HepG2 (cell line): ENCODE results near the gene SNRPB2. TPM values are rescaled to one million over a fixed set of nuclear protein-coding genes. Genes with fewer than 3 reads are reported as not detected.

Experiments used
- ATAC-seq: fragments of 200-7000 bp; cut with Tn5 transposase; 3 replicates; pipeline ENCODE4 v1.9.1; 2020; ENCODE audit warnings: mild to moderate bottlenecking, moderate library complexity
- BruUV-seq: library from RNA; stranded (reverse); fragments of 400-500 nt; replicated peaks from 2 replicates; lab custom pipeline; 2021; lab: Mats Ljungman, UMichigan
- CTCF ChIA-PET: fragments of 300-600 bp; formaldehyde crosslinking; extraction: SDS; loops from one replicate; lab custom pipeline; 2021; ENCODE audit warnings: low total read pairs, inconsistent platforms, low intra/inter-chr PET ratio; lab: Yijun Ruan, JAX
- POLR2A ChIA-PET: fragments of 350-600 bp; sonication (Branson Sonifier 250); formaldehyde crosslinking; loops from one replicate; lab custom pipeline; 2020; ENCODE audit warnings: antibody characterized with exemption, inconsistent platforms; lab: Yijun Ruan, JAX
- DNase-seq: peaks from one replicate; pipeline ENCODE4 v3.0.0-alpha.2; 2015; ENCODE audit warnings: low spot score
- FAIRE-seq: peaks from 3 replicates; lab custom pipeline; 2011; peaks lifted over from hg19 to GRCh38; lab: Jason Lieb, UNC
- H2AFZ ChIP-seq: one replicate; pipeline ENCODE4 v1.6.1; 2011; ENCODE audit warnings: low read length, inconsistent platforms
- H3K27ac ChIP-seq: fragments of 300-600 bp; 3 replicates; pipeline ENCODE4 v1.8.0; 2011; ENCODE audit warnings: mixed run types, mild to moderate bottlenecking, mixed read lengths, low read length, inconsistent platforms; ENCODE audit not compliant: insufficient read depth; ENCODE audit errors: extremely low read length
- H3K27me3 ChIP-seq, 2 experiments: fragments of 200-600 bp in 1 of 2; 2 replicates in 1 of 2; 3 replicates in 1 of 2; pipeline versions ENCODE4 v1.6.0 to v1.8.0; 2011; ENCODE audit warnings: low read length in 2 of 2, mild to moderate bottlenecking in 2 of 2, moderate library complexity in 2 of 2, inconsistent platforms in 1 of 2; ENCODE audit not compliant: insufficient read depth in 2 of 2, control insufficient read depth in 1 of 2
- H3K36me3 ChIP-seq, 2 experiments: fragments of 200-600 bp in 1 of 2; replicated peaks in 1 of 2; 2 replicates in 1 of 2; 3 replicates in 1 of 2; pipeline versions ENCODE4 v1.5.1 to v1.8.0; 2011; ENCODE audit warnings: low read length in 2 of 2, inconsistent platforms in 1 of 2; ENCODE audit not compliant: insufficient read depth in 2 of 2, control insufficient read depth in 1 of 2
- H3K4me1 ChIP-seq: 2 replicates; pipeline ENCODE4 v1.5.1; 2012; ENCODE audit warnings: low read length, inconsistent platforms; ENCODE audit not compliant: insufficient read depth
- H3K4me2 ChIP-seq: 2 replicates; pipeline ENCODE4 v1.6.0; 2011; ENCODE audit warnings: low read depth, low read length, inconsistent platforms
- H3K4me3 ChIP-seq, 3 experiments: fragments of 200-600 bp in 1 of 3; sonication (generic), shearing (Covaris generic) in 1 of 3; replicated peaks in 1 of 3; 2 replicates each; pipeline ENCODE4 v1.5.1; 2011 to 2016; ENCODE audit warnings: low read length in 3 of 3, inconsistent platforms in 2 of 3, low read depth in 2 of 3, mild to moderate bottlenecking in 2 of 3, control low read depth in 1 of 3, mixed read lengths in 1 of 3; ENCODE audit not compliant: insufficient read depth in 1 of 3
- H3K79me2 ChIP-seq: one replicate; pipeline ENCODE4 v1.6.1; 2011; ENCODE audit warnings: low read length, inconsistent platforms; ENCODE audit not compliant: insufficient read depth
- H3K9ac ChIP-seq: 2 replicates; pipeline ENCODE4 v1.6.0; 2011; ENCODE audit warnings: mild to moderate bottlenecking, low read depth, low read length, inconsistent platforms; ENCODE audit not compliant: insufficient read depth
- H3K9me3 ChIP-seq: 2 replicates; pipeline ENCODE4 v1.5.1; 2012; ENCODE audit warnings: mild to moderate bottlenecking, low read length
- H4K20me1 ChIP-seq: 2 replicates; pipeline ENCODE4 v1.6.0; 2011; ENCODE audit warnings: inconsistent platforms, mild to moderate bottlenecking, low read length, moderate library complexity; ENCODE audit not compliant: insufficient read depth
- MED1 ChIP-seq: sonication (generic); formaldehyde crosslinking; IDR thresholded peaks from 2 replicates; pipeline ENCODE4 v1.4.0; 2020; ENCODE audit warnings: missing genetic modification reagents
- POGK ChIP-seq: sonication (generic); formaldehyde crosslinking; conservative IDR thresholded peaks from 2 replicates; pipeline ENCODE4 v1.8.0; 2022; ENCODE audit warnings: mild to moderate bottlenecking, moderate library complexity, missing genetic modification reagents
- ZNF570 ChIP-seq: sonication (generic); formaldehyde crosslinking; IDR thresholded peaks from 2 replicates; pipeline ENCODE4 v1.4.0; 2020; ENCODE audit warnings: mild to moderate bottlenecking, missing genetic modification reagents, borderline replicate concordance
- ZNF605 ChIP-seq: sonication (generic); formaldehyde crosslinking; IDR thresholded peaks from 2 replicates; pipeline ENCODE4 v1.8.0; 2022; ENCODE audit warnings: mild to moderate bottlenecking, missing genetic modification reagents
- WGBS: methylation state at CpG from one replicate; pipeline ENCODE4 v1.1.6; 2017; ENCODE audit warnings: low lambda C conversion rate; 5-methylcytosine and 5-hydroxymethylcytosine counted together
- in situ Hi-C: cut with HindIII; loops from 2 replicates; pipeline ENCODE4 v1.10.0; 2017; ENCODE audit warnings: low pct_unique_long_range_greater_than_20kb; ENCODE audit not compliant: extremely low pct_ligation_motif_present
- intact Hi-C: fragments of 100-400 bp; cut with micrococcal nuclease; formaldehyde crosslinking; loops from one replicate; pipeline ENCODE4 v1.10.0; 2022; ENCODE audit not compliant: unreplicated experiment
- polyA plus RNA-seq, 8 experiments: library from polyadenylated mRNA; depleted of rRNA in 3 of 8; stranded (reverse) in 7 of 8; unstranded in 1 of 8; fragments of >200 nt; fragmentation: Illumina TruSeq in 4 of 8; extraction: Trizol in 4 of 8; gene quantifications; 2 replicates each; pipeline versions ENCODE4 v1.2.1 to v1.2.3, GENCODE V29; 2011 to 2016; ENCODE audit warnings: low read depth in 4 of 8, missing spikeins in 1 of 8, mixed read lengths in 1 of 8; ENCODE audit not compliant: insufficient read depth in 1 of 8
- total RNA-seq, 5 experiments: library from RNA; depleted of rRNA; stranded (reverse); fragments of >200 nt; fragmentation: Illumina TruSeq; extraction: Trizol; gene quantifications; 2 replicates each; pipeline ENCODE4 v1.2.3, GENCODE V29; 2016; ENCODE audit warnings: low read depth in 1 of 5

SNRPB2 gene
- total and polyA plus RNA-seq, 2 of the 13 experiments (the other 11 are each of a cell fraction or from before 2014, with no cell fraction given), result 107 to 204 TPM

GRCh38 chr20:16760431-16761304 is 30.8 kb downstream of the SNRPB2 start:
- CTCF ChIA-PET, result interaction anchor here (1.4 to 2.2 kb wide), 4 partner anchors 57 to 242 kb away, joined by 4 to 28 read pairs (median 8); no protein-coding TSS in a partner anchor
- DNase-seq, result no peak
- Histone ChIP-seq H3K36me3 (no peaks in the 10 kb centered on the region), H3K9me3 (no peaks in the 10 kb centered on the region), H3K27ac (no peak overlapping the region), H3K4me2 (peak overlapping the region; percentile 19; the same call in 1 of the 2 replicates), H3K79me2 (no peaks in the 10 kb centered on the region), H3K4me3 (no peak overlapping the region), H2AFZ (peak overlapping the region; percentile 60), H3K4me1 (peaks cover 10% of the 10 kb centered on the region; the same call in 1 of the 2 replicates), H3K9ac (no peak overlapping the region), H4K20me1 (no peaks in the 10 kb centered on the region), H3K27me3 (no peaks in the 10 kb centered on the region; a peak in 1 of 5 replicates)
- TF ChIP-seq POGK (CRISPR knock-in tag), result peak; percentile 48; the same call in 1 of the 2 replicates
- no peak for TF ChIP-seq ZNF570 (CRISPR knock-in tag)
- TF ChIP-seq MED1 (CRISPR knock-in tag), result no peak
- peak; percentile 47; the same call in 1 of the 2 replicates for TF ChIP-seq ZNF605
- POLR2A ChIA-PET, result no interaction called here
- FAIRE-seq, result no peak
- BruUV-seq, result no TSS peak
- ATAC-seq, result peak; percentile 63
- in situ Hi-C loops, result loop anchor here (5.0 to 10.0 kb wide), 3 partner anchors 63 to 1056 kb away; no protein-coding TSS in a partner anchor
- WGBS, result 14% methylated on average over 11 of the region's 11 CpGs
- intact Hi-C loops, result loop anchor here (1.0 kb wide), 5 partner anchors 59 to 1051 kb away; no protein-coding TSS in a partner anchor
